Subcutaneous abdominal adipose tissue (tissue), 5 donors: Measurements from ENCODE around the gene SULT1C2.

Experiments
- H3K27ac ChIP-seq: one replicate; pipeline ENCODE4 v1.7.0; 2013; ENCODE audit warnings: low read depth, mild to moderate bottlenecking, inconsistent platforms, low read length, moderate library complexity
- H3K27me3 ChIP-seq, 5 donors: one replicate each; pipeline ENCODE4 v1.7.0; 2013; ENCODE audit warnings: low read length in 5 of 5, inconsistent platforms in 1 of 5; ENCODE audit not compliant: control insufficient read depth in 5 of 5, insufficient read depth in 4 of 5
- H3K36me3 ChIP-seq, 5 donors: one replicate each; pipeline ENCODE4 v1.7.0; 2013; ENCODE audit warnings: low read length in 5 of 5; ENCODE audit not compliant: control insufficient read depth in 5 of 5, insufficient read depth in 5 of 5
- H3K4me1 ChIP-seq, 5 donors: one replicate each; pipeline ENCODE4 v1.7.0; 2013; ENCODE audit warnings: low read length in 5 of 5, mild to moderate bottlenecking in 3 of 5, moderate library complexity in 1 of 5; ENCODE audit not compliant: control insufficient read depth in 5 of 5, insufficient read depth in 5 of 5
- H3K4me3 ChIP-seq, 5 donors: one replicate each; pipeline ENCODE4 v1.7.0; 2013; ENCODE audit warnings: low read length in 5 of 5, low read depth in 1 of 5
- H3K9ac ChIP-seq, 5 donors: one replicate each; pipeline ENCODE4 v1.7.0; 2013; ENCODE audit warnings: low read length in 5 of 5, mild to moderate bottlenecking in 4 of 5, moderate library complexity in 3 of 5
- H3K9me3 ChIP-seq, 5 donors: one replicate each; pipeline ENCODE4 v1.7.0; 2013; ENCODE audit warnings: low read length in 5 of 5; ENCODE audit not compliant: control insufficient read depth in 5 of 5
- donor health status: healthy.
- donor health status: healthy.
- donor health status: healthy.
- donor health status: healthy.
- donor health status: healthy.

The SULT1C2 gene

DNA sequence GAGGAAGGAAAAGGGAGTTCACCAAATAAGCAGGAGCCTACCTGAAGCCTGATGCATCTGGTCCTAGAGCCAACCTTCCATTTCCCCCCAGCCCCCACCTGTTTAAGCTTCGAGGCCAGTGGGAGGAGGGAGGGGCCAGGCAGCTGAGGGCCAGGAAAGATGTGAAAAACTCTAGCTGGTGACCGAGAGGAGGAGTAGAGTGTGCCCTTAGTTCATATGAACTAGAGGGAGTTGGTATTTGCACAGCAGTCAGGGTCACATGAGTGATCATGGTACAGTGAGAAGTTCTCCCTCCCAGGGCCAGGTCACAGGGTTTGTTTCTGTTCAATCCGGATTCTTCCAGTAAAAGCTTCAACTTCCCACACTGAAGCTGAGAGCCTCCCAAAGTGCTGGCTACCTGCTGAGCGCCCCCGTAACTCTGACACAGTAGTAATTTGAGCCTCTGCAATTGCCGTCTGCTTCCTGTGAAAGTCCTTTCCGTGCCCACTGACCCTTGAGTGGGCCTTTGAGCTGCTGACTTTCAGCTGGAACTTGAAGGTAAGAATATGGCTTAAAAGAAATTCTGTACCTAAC lies at the start of gene SULT1C2:
SULT1C2 (plus strand) TSS at position 362 of the 573 bp plus-strand sequence. CDS start 4,773 bp downstream, outside the sequence.
- no peaks in the 10 kb centered on the region for H3K36me3 ChIP-seq
- no peak within 1 kb of the TSS for H3K9ac ChIP-seq
- H3K4me3 ChIP-seq: no peak within 1 kb of the TSS
- H3K27ac ChIP-seq: no peak within 1 kb of the TSS
- H3K4me1 ChIP-seq: no peaks in the 10 kb centered on the region
- H3K9me3 ChIP-seq: no peaks in the 10 kb centered on the region
- H3K27me3 ChIP-seq: no peaks in the 10 kb centered on the region

DNA sequence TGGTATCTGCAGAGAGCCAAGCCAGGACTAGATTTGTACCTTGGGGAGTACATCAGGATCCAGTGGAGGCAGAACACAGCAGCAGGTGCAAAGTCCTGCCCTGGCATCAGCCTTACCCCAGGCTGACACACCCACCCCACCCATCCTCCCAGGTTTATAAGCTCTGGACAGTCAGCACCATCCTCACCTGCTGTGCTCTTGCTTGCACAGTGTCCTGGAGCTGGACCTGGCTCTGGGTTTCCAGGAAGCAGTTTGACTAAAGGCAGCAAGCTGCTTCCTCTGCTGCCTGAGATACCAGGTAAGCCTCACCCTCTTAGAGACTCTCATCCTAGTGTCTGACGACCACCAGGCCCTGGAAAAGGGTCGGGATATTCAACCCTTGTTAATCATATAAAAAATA lies 48.9 kb upstream of the SULT1C2 start, which contains the start of gene SULT1C3:
SULT1C3 (plus strand) TSS at position 183 of the 400 bp plus-strand sequence. CDS start 7,227 bp downstream, outside the sequence.
- Histone ChIP-seq H3K9ac (no peak within 1 kb of the TSS), H3K4me3 (no peak within 1 kb of the TSS), H3K36me3 (no peaks in the 10 kb centered on the region), H3K27me3 (no peaks in the 10 kb centered on the region), H3K27ac (no peak within 1 kb of the TSS), H3K9me3 (peaks cover 0 to 11% (median 7%) of the 10 kb centered on the region in 5 donors), H3K4me1 (peaks cover 0 to 12% (median 9%) of the 10 kb centered on the region in 5 donors)

DNA sequence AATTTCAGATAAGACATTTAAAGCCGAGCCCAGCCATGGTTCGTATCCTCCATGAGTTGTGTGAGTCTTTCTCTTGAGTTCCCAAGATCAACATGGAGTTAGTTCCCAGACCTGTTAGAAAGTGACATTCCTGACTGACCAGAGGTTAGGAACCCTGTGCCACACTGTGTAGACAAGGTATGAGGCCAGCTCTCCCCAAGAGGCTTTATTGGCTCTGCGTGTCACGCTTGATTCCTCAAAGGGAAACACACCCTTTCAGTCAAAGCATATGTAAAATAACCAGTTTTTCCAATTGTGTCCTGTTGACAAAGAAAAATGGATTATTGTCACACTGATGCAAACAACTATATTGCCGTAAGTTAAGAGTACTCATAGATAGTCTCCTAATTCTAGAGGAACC lies 47.7 kb upstream of the SULT1C2 start:
- Histone ChIP-seq H3K27me3 (no peaks in the 10 kb centered on the region), H3K4me3 (no peak overlapping the region), H3K27ac (no peak overlapping the region), H3K4me1 (peaks cover 0 to 18% (median 17%) of the 10 kb centered on the region in 5 donors), H3K9me3 (peaks cover 0 to 11% (median 10%) of the 10 kb centered on the region in 5 donors), H3K36me3 (no peaks in the 10 kb centered on the region), H3K9ac (no peak overlapping the region)

DNA sequence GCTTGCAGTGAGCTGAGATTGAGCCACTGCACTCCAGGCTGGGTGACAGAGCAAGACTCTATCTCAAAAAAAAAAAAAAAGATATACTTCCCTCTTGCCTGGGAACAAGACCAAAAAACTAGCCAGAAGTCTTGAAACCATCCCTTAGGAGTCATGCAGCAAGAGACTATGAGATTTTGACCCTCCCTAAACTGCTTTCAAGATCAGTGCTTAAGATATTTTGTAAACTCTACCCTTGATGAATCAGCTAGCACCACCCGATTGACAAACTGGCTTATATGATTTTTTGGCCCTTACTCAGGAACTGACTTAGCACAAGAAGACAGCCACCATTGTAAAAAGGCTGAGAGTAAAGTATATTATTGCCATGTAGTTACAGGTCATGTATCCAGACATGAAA lies 45.1 kb upstream of the SULT1C2 start:
- Histone ChIP-seq H3K27ac (peak overlapping the region; percentile 95), H3K36me3 (no peaks in the 10 kb centered on the region), H3K27me3 (no peaks in the 10 kb centered on the region), H3K9ac (no peak overlapping the region), H3K4me3 (no peak overlapping the region), H3K4me1 (peaks cover 0 to 18% (median 17%) of the 10 kb centered on the region in 5 donors), H3K9me3 (peaks cover 0 to 4% (median under 1%) of the 10 kb centered on the region in 5 donors)

DNA sequence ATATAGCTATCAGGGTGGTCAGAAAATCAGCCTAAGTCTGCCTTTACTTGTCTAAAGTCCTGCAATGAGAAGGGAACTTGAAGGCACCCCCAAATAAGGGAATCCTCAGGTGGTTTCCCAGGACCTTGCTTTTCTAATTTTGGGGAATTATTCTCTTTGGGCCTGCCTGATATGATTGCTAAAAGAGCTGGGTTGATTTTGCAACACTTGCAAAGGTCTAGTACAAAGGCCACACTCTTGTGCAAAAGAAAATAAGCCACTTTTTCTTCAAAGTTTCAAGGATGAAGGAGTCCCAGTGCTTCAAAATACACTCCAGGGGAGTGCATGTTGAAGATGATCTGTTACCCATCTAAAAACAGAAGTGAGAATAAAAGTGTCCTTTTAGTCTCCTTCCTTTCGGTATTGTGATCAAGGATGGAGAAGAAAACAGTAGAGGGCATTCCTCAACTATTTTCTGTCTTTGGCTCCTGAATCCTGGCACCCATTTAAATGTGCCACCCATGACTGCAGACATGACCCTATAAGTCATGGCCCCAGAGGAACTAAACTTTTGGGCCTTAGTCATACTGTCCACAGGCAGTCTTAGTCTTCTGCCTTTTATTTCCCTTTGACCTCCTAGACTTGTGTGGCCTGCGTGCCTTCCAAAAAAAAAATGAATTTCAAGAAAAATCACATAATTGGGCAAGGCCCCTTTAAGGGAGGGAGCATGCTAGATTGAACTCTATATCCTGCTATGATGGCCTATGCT lies 43.9 kb upstream of the SULT1C2 start:
- Histone ChIP-seq H3K4me3 (no peak overlapping the region), H3K9ac (no peak overlapping the region), H3K36me3 (no peaks in the 10 kb centered on the region), H3K27ac (peak overlapping the region; percentile 95), H3K4me1 (peaks cover 0 to 18% (median 17%) of the 10 kb centered on the region in 5 donors), H3K27me3 (no peaks in the 10 kb centered on the region), H3K9me3 (peaks cover 0 to 4% (median 0%) of the 10 kb centered on the region in 5 donors)

DNA sequence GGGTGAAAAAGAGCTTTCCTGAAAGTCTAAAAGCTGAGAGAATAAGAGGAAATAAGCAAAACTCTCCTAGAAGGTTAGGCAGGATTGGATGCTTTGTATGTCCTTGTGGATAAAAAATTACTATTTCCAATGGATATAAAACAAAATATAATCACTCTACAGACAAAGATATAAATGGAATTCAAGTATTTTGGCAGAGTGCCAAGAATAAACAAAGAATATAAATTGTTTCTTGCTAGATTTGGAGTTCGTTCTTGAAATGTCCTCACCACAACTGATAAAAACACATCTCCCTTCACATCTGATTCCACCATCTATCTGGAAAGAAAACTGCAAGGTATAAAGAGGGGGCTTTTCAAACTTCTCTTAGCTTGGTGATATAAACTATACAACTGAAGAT lies 35.6 kb upstream of the SULT1C2 start:
- H3K27me3 ChIP-seq: no peaks in the 10 kb centered on the region
- H3K9ac ChIP-seq: no peak overlapping the region
- H3K27ac ChIP-seq: no peak overlapping the region
- no peaks in the 10 kb centered on the region for H3K9me3 ChIP-seq
- H3K4me3 ChIP-seq: no peak overlapping the region
- no peaks in the 10 kb centered on the region for H3K4me1 ChIP-seq
- H3K36me3 ChIP-seq: no peaks in the 10 kb centered on the region

DNA sequence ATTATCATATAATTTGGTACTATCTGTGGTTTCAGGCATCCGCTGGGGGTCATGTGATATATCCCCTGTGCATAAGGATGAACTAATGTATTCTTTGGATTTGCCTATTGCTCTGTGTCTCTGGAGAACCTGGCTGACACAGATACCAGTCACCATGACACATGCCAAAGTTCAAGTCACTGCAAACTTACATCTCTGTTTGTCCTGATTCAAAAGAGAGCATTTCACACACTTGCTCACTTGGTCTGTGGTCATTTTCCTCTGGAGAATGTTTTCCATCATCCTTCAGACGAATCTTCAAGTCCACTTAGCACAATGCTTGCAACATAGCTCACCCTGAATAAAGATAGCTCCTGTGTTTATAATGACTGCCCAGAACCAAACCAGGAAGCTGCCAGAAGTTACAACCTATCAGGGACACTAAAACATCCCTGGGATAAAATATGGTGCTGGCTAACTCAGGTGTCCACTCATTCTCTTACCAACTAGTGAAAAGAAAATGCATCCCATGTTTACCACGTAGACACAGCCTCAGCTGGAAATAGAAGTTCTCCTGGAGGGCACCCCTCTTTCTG lies 30.9 kb upstream of the SULT1C2 start:
- Histone ChIP-seq H3K4me3 (no peak overlapping the region), H3K9ac (no peak overlapping the region), H3K27me3 (no peaks in the 10 kb centered on the region), H3K4me1 (no peaks in the 10 kb centered on the region), H3K36me3 (no peaks in the 10 kb centered on the region), H3K9me3 (no peaks in the 10 kb centered on the region), H3K27ac (no peak overlapping the region)

DNA sequence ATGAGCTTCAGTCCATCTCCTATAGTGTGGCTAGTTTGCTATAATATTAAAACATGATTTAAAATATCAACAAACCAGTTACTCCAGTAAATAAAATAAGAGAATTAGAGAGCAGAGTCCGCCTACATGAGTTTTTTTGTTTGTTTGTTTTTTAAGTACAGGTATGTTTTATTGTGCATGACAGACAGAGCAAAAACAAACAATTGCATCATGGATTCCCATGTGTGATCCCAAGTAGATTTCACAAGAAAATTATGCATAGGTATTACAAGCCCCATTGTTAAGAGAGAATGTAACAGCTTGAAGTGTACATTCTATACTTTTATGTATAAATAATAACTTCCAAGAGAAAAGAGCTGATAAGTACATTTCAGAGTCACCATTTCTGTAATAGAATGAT lies 27.9 kb upstream of the SULT1C2 start:
- Histone ChIP-seq H3K27ac (no peak overlapping the region), H3K4me3 (no peak overlapping the region)

DNA sequence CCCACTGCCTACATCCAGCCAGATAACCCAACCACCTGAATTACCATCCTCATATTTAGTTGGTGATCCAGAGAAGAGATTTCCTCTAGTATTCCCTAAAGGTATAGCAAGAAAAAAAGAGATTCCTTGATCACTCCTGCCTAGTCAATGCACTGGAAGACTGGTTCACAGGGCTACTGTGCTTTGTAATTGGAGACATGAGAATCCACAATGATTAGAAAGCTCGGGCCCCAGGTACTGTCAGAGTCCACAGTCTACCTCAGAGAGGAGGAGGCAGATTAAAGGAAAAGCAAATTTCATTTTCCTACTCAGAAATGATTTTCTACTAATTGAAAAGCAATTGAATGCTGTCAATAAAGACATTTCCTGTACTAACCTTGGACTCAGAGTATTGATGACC lies 26.7 kb upstream of the SULT1C2 start:
- no peak overlapping the region for H3K27ac ChIP-seq
- H3K27me3 ChIP-seq: no peaks in the 10 kb centered on the region
- H3K4me1 ChIP-seq: peaks cover 0 to 14% (median 2%) of the 10 kb centered on the region in 5 donors
- H3K9me3 ChIP-seq: no peaks in the 10 kb centered on the region
- H3K4me3 ChIP-seq: no peak overlapping the region
- H3K9ac ChIP-seq: no peak overlapping the region
- no peaks in the 10 kb centered on the region for H3K36me3 ChIP-seq

More for the DNA sequence above, 27.9 kb upstream of the SULT1C2 start:
- Histone ChIP-seq H3K9ac (no peak overlapping the region), H3K4me1 (peaks cover 0 to 3% (median 0%) of the 10 kb centered on the region in 5 donors), H3K27me3 (no peaks in the 10 kb centered on the region), H3K9me3 (no peaks in the 10 kb centered on the region), H3K36me3 (no peaks in the 10 kb centered on the region)

DNA sequence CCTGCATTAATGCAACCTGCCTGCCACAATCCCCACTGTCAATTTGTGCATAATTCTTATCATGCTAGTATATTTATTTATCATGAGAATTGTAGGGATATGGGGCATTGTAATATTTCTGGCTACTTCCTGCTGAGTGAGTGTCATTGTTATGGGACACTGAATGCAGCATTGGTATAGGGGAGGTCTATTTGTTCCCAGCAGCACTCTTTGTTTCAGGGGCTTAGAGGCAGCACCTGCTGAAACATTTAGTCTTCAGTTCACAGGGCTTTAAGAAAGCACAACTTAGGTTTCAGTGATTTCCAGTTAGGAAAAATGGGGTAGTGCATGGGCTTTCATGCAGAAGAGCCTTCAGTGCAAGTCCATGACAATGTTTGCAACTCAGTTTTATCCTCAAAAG lies 25.3 kb upstream of the SULT1C2 start:
- Histone ChIP-seq H3K27ac (no peak overlapping the region), H3K4me1 (peaks cover 0 to 24% (median 11%) of the 10 kb centered on the region in 5 donors), H3K9ac (no peak overlapping the region), H3K4me3 (no peak overlapping the region), H3K36me3 (no peaks in the 10 kb centered on the region), H3K27me3 (no peaks in the 10 kb centered on the region), H3K9me3 (no peaks in the 10 kb centered on the region)
